ENCODE data around the gene GRIN2A.

DNA sequence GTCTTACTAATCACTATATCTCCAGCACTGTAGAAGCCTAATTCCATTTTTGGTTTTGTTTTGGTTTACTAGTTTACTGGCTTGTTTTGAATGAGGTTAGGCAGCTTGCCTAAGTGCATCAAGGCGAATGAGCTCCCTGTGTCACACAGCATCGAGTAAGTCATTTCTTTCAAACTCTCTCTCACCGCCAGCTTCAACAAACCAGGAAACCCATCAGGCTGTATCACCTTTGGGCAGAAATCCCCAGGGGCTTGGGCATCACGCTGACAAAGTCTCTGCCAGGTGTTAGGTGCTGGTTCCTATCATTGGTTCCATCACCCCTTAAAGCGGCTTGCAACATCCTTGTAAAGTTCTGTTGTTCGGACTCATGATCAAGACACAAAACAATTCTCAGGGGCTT, 226.6 kb downstream of the GRIN2A start:
- TF ChIP-seq, protein P1, sequence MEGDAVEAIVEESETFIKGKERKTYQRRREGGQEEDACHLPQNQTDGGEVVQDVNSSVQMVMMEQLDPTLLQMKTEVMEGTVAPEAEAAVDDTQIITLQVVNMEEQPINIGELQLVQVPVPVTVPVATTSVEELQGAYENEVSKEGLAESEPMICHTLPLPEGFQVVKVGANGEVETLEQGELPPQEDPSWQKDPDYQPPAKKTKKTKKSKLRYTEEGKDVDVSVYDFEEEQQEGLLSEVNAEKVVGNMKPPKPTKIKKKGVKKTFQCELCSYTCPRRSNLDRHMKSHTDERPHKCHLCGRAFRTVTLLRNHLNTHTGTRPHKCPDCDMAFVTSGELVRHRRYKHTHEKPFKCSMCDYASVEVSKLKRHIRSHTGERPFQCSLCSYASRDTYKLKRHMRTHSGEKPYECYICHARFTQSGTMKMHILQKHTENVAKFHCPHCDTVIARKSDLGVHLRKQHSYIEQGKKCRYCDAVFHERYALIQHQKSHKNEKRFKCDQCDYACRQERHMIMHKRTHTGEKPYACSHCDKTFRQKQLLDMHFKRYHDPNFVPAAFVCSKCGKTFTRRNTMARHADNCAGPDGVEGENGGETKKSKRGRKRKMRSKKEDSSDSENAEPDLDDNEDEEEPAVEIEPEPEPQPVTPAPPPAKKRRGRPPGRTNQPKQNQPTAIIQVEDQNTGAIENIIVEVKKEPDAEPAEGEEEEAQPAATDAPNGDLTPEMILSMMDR (conservative IDR thresholded peaks at IDR 0.05; ENCODE audit: low read length), result no peak
- no peak for TF ChIP-seq EZH2phosphoT487 (IDR thresholded peaks at IDR 0.05; ENCODE audit: borderline replicate concordance, low read depth, low read length)

All from OCI-LY7 (cell line).